Measurements from ENCODE around the gene IL23A. TPM values are rescaled to one million over a fixed set of nuclear protein-coding genes. Genes with fewer than 3 reads are reported as not detected.

IL23A gene
- total and polyA plus RNA-seq, 2 donors from 2014 or later: 0.88 TPM; not detected in 1

DNA sequence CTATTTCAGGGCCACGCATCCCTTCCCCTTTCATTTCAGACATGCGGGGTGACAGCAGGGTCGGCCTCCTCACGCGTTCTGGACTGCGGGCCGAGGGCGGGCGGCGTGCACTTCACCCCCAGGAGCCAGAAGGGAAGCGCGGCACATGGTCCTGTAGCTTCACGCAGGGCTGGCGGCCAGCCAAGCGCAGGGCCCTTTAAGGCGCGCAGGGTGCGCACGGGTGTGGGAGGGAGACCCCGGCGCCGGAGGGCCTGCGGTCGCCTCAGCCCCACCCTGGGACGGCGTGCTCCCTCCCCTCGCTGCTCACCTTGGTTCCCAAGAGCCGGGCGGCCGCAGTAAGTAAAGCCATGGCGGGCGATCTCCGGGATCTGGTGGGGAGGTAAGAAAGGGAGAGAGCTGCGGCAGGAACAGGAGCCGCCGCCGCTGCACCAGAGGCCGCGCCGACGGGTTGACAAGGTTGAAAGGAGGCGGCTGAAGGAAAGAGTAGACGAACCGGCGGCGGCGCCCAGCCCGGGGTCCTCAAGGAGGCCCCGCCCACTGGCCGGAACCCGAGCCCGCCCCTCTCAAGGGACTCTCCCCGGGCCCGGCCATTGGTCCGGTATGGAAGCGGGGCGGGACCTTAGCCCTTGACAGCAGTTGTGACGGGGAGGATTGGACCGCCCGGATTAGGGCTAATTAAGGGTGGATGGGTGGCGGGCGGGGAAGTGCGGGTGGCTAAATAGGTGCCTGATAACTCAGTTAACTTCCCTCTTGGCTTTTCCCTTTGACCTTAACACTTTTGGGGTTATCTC, 38.6 kb upstream of the IL23A start, which contains the start of gene CS:
Gene CS, minus strand, starts transcription at position 478 of the 791 bp plus-strand sequence. Its CDS starts 129 bp downstream, at position 349.
- Histone ChIP-seq H3K4me3 (ENCODE audit: low read length in 3 of 3) (peak within 1 kb of the TSS; percentile 81 to 95 (median 93)), H3K4me1 (ENCODE audit: control insufficient read depth in 2 of 3, insufficient read depth in 2 of 3, low read depth in 1 of 3, low read length in 3 of 3) (peaks cover 0 to 37% (median 19%) of the 10 kb centered on the region in 3 donors), H3K27me3 (ENCODE audit: control insufficient read depth, insufficient read depth, low read length) (no peaks in the 10 kb centered on the region), H3K9me3 (ENCODE audit: control insufficient read depth in 2 of 3, insufficient read depth in 1 of 3, low read length in 3 of 3) (no peaks in the 10 kb centered on the region), H3K9ac (ENCODE audit: low read length in 3 of 3) (peak within 1 kb of the TSS; percentile 57 to 92 (median 76)), H3K36me3 (ENCODE audit: control insufficient read depth in 2 of 3, insufficient read depth in 3 of 3, low read length in 3 of 3) (peaks cover 0 to 4% (median 4%) of the 10 kb centered on the region in 3 donors), H3K27ac (ENCODE audit: low read depth in 2 of 2, low read length in 2 of 2) (peak within 1 kb of the TSS; percentile 91 to 97)
- peak; percentile 98 to 100 (median 99) for DNase-seq
- intact Hi-C loops (cut with DNase I): no loop called here
- peak; percentile 63 for FAIRE-seq
- no peak for TF ChIP-seq CTCF (IDR thresholded peaks at IDR 0.05; ENCODE audit: borderline replicate concordance, extremely low read depth, insufficient read depth)

- peaks cover 0 to 37% (median 19%) of the 10 kb centered on the region in 3 donors for H3K4me1 ChIP-seq (ENCODE audit: control insufficient read depth in 2 of 3, insufficient read depth in 2 of 3, low read depth in 1 of 3, low read length in 3 of 3)
- H3K36me3 ChIP-seq (ENCODE audit: control insufficient read depth in 2 of 3, insufficient read depth in 3 of 3, low read length in 3 of 3): peaks cover 0 to 9% (median 4%) of the 10 kb centered on the region in 3 donors
- no peak for TF ChIP-seq CTCF (IDR thresholded peaks at IDR 0.05; ENCODE audit: borderline replicate concordance, extremely low read depth, insufficient read depth)
- H3K27me3 ChIP-seq (ENCODE audit: control insufficient read depth, insufficient read depth, low read length): no peaks in the 10 kb centered on the region
- H3K9me3 ChIP-seq (ENCODE audit: control insufficient read depth in 2 of 3, insufficient read depth in 1 of 3, low read length in 3 of 3): no peaks in the 10 kb centered on the region
- H3K27ac ChIP-seq (ENCODE audit: low read depth in 2 of 2, low read length in 2 of 2): peak overlapping the region; percentile 91 to 97
- DNase-seq (no peak), FAIRE-seq (no peak)
- peak overlapping the region; percentile 73 to 95 (median 86) for H3K4me3 ChIP-seq (ENCODE audit: low read length in 3 of 3)
- H3K9ac ChIP-seq (ENCODE audit: low read length in 3 of 3): peak overlapping the region; percentile 57 to 76 (median 75)
- intact Hi-C loops (cut with DNase I): no loop called here
Measured at GRCh38 chr12:56300644-56301464, 37.8 kb upstream of the IL23A start.

DNA sequence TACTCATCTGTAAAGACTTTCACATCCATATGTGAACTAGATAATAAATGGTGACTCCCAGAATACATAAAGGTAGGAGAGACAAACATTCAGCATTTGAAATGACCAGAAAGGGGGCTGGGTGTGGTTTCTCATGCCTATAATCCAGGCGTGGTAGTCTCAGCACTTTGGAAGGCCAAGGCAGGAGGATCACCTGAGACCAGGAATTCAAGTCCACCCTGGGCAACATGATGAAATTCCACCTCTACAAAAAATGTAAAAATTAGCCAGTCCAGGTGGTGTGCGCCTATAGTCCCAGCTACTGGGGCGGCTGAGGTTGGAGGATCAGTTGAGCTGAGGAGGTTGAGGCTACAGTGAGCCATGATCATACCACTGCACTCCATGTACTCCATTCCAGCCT, 34.4 kb upstream of the IL23A start:
- no peak for FAIRE-seq

More for the DNA sequence above, 34.4 kb upstream of the IL23A start:
- Histone ChIP-seq H3K36me3 (ENCODE audit: control insufficient read depth in 2 of 3, insufficient read depth in 3 of 3, low read length in 3 of 3) (peaks cover 0 to 18% (median 0%) of the 10 kb centered on the region in 3 donors), H3K4me3 (ENCODE audit: low read length in 3 of 3) (no peak overlapping the region), H3K27ac (ENCODE audit: low read depth in 2 of 2, low read length in 2 of 2) (no peak overlapping the region), H3K9me3 (ENCODE audit: control insufficient read depth in 2 of 3, insufficient read depth in 1 of 3, low read length in 3 of 3) (no peaks in the 10 kb centered on the region), H3K9ac (ENCODE audit: low read length in 3 of 3) (no peak overlapping the region), H3K4me1 (ENCODE audit: control insufficient read depth in 2 of 3, insufficient read depth in 2 of 3, low read depth in 1 of 3, low read length in 3 of 3) (peaks cover 0 to 20% (median 8%) of the 10 kb centered on the region in 3 donors), H3K27me3 (ENCODE audit: control insufficient read depth, insufficient read depth, low read length) (no peaks in the 10 kb centered on the region)
- intact Hi-C loops (cut with DNase I): no loop called here
- no peak for TF ChIP-seq CTCF (IDR thresholded peaks at IDR 0.05; ENCODE audit: borderline replicate concordance, extremely low read depth, insufficient read depth)
- no peak for DNase-seq

Measured in kidney (tissue), 14 donors.